ENCODE measurements around the gene CDX1. TPM values are rescaled to one million over a fixed set of nuclear protein-coding genes. Genes with fewer than 3 reads are reported as not detected.

CDX1 gene
- total RNA-seq, 1 donor from 2014 or later = 0.31 TPM

- DNase-seq = no peak
These were observed 17.4 kb downstream of the CDX1 start for GRCh38 chr5:150184006-150184405.

DNA sequence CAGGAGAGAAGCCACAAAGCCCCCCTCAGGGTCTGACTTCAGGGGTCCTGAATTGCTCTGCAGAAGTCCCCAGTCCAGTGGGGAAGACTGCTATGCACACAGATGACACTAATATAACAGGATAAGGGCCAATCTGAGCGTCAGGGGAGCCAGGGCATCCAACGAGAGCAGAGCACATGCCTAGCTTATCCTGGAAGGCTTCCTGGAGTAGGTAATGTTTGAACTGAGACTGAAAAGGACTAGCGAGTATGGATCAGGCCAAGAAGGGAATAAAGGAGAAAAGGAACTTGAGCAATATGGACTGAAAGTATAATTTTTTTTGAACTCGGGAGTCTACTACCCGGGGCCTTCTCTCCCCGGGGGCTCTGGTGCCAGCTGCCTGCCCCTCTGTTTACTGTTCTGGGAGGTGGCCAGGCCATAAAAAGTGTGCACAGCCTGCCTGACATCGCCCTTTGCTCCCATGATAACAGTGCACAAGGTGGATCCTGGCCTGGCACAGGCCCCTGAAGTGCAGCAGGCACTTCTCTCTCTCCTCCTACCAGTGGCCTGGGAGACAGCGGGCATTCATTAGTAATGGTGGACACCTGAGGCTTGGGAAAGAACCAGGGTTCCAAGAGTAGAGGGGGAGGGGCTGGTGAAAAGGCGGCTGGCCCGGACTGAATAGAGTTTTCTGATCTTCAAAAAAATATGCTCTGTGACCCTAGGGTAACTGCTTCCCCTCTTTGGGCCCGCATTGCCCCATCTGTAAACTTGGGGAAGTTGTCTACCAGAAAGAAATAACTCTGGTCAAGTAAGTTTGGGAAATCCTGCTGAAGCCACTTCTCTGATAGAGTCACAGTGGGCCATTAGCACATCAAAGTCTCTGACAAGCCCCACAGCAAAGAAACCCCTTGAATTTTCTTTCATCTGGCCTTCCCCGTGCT is 18.7 kb downstream of the CDX1 start:
- no peak for DNase-seq

DNA sequence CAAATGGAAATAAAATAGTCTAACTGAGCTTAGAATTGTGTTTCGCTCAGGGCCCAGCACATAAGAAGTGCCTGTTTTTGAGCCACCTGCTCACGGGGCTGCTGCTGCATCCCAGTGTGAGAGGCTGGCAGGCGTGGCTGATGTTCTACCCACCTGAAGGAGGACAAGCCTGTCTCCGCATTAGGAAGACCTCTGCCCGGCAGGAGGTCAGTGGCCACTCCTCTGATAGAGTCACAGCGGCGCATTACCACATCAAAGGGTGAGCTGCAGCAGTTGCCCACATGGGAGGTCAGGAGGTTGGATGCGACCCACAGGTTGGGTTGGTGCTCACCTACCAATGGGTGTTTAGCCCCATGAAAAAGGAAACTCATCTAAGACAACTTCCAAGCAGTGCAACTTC is 19.6 kb downstream of the CDX1 start:
- no peak for DNase-seq

GRCh38 chr5:150186897-150187296 is 20.3 kb downstream of the CDX1 start:
- no peak for DNase-seq

DNA sequence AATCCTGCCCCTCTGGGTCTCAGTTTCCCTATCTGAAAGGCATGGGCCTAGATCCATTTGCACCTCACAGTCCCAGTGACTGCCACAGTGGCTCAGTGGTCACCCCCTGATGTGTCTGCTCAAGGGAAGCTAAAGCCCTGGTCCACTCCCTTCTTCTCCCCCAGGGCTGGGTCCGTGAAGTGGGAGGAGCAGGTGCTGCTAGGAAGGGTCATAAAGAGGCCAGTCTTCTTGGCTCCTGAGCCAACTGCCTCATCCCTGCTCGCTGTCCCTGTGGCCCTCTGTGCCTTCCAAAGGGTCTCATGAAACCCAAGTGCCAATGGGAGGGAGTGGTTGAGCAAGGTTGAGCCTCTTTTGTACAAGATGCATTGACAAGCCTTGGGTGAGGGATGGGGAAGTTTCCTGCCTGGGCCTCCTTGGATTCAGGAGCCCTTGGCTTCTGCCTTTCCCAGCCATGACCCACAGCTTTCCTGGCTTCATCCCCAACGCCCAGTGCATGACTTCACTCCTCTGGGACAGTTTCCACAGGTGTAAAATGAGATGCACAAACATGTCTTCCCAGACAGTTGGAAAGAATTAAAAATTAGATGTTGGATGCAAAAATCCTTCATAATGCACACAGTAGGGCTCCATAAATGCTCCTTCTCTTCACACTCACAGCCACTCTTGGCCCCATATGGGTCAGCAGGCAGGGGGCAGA is 21.7 kb downstream of the CDX1 start:
- peak; percentile 48 for DNase-seq

DNA sequence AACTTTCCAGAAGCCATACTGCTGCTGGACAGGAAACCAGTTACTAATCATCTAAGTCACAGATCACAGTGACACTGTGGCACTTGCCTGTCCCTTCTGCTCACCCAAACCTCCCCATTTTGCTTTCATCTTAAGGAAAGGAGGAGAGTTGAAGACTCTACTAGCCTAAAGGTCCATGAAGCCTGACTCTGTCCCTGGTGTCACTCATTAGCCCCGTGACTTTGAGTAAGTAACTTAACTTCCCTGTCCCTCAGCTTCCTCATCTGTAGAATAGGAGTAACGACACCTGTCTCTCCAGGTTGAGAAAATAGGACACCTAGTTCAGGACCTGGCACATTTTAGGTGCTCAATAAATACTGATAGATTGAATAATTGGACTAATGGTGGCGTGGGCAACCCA is 22.7 kb downstream of the CDX1 start:
- no peak for DNase-seq

DNA sequence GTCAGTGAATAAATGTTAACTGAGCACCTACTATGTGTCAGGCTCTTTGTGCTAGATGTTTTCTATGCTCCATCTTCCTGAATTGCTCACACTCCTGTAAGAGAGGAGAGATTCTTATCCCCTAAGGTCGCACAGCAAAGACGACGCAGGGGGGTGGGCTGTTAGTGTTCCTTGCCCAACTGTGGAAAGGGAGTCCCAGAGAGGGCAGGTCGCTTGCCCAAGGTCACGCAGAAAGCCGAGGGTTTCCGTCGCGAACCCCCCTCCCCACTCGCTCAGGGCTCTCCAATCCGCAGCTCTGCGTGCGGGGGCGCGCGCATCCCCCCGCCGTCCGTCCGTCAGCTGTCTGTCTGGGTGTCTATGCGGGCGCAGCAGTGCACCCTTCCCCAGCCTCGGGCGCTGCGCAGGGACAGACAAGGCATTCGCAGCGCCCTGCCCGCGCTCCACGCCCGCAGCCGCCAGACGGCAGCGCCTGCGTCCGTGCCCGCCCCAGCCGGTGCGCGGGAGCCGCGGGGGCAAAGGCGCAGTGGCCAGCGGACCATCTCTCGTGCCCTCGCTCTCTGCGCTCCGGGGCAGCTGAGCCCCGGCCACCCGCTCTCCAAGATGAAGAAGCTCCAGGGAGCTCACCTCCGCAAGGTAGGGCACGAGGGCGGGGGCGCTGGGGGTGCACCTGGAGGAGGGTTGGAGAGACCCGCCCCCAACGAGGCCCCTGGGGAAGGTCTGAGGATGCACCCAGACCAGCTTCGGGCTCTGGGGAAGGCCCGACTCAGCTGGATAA is 23.3 kb downstream of the CDX1 start, which contains the start of gene SLC6A7:
Gene SLC6A7 (plus strand): TSS at position 335 of the 775 bp plus-strand sequence. CDS start 266 bp downstream, at position 601.
- no peak for DNase-seq

DNA sequence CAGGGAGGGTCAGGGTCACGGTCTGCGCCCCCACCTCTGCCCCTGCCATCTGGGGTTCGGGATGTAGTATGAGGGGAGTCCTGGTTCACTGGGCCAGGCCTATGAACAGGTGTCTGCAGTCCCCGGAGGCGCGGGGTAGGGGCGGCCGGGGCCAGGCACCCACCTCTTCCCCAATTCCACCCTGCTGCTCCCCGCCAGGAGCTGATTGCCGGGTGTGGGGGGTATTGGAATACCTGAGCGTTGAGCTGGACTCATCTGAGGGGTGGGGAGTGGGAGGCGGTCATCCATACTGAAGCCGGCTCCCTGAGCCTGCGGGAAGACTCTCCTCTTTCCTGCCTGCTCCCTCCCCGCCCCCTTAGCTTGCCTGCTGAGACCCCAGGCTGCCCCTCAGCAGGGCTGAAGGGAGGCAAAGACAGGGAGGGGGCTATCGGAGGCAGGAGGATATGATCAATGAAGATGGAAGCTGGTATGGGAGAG is 24.0 kb downstream of the CDX1 start:
- no peak for DNase-seq

DNA sequence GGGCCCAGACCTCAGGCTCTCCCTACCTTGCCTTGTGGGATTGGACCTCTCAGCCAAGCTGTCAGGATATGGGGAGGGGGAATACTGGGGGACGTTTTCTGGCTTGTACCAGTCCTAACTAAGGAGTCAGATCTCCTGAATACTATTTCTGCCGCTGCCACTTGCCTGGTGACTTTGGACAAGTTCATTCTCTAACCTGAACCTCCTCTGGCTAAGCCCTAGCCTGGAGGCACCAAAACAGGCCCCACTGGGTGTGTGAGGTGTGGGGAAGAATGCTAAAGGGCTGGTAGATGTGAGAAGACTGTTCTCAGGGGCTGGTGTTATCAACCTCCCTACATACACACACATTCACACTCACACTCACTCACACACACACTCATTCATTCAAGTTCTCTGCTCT is 24.4 kb downstream of the CDX1 start:
- DNase-seq = no peak

DNA sequence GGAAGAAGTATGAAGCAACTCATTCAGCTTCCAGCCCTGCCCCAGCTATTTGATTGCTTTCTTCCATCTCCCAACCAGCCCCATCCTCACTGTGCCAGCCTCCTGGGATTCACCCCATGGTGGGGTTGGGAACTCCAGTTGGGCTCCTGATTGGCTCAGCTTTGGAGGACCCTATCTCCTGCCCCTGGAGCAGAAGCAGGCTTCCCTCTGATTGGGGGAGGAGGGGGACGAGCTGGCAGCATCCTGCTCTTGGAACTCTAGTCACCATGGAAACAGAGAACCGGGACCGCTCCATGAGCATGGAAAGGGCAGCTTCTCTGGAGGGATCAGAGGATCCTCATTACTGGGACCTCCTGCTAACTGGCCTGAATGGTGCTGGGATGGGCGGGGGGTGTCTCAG is 25.9 kb downstream of the CDX1 start:
- DNase-seq = no peak

DNA sequence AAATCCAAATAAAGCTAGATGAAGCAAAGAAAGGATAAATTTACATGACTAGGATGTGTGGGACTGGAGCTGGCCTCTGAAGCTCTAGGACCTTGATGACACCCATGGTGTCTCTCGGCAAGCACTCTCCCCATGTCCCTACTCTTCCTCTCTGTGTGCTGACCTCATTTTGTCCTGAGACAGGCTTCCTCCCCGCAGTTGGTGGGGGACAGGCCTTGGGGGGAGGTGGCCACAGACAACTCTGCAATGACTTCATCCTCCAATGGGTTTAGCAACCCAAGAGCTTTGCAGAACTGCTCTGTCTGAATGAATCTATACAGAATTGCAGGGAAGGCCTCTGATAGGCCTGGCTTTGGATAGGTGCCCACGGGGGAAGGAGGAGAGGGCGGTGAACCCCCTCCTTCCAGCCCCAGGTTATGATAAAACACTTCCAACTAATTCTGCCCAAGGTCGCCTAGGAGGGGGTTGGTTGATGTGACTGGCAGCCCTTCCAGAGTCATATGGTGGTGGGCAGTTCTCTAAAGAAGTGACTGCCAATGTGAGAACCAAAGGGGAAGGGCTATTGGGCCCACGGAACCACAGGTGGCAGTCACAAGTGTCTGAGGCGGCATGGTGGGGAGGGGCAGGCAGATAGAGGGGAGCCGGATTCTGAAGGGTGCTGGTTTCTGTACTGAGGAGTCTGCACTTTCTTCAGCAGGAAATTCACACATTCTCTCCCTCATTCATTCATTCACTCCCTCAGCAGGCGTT is 29.3 kb downstream of the CDX1 start:
- DNase-seq = no peak

GRCh38 chr5:150196514-150196913 is 29.9 kb downstream of the CDX1 start:
- no peak for DNase-seq

DNA sequence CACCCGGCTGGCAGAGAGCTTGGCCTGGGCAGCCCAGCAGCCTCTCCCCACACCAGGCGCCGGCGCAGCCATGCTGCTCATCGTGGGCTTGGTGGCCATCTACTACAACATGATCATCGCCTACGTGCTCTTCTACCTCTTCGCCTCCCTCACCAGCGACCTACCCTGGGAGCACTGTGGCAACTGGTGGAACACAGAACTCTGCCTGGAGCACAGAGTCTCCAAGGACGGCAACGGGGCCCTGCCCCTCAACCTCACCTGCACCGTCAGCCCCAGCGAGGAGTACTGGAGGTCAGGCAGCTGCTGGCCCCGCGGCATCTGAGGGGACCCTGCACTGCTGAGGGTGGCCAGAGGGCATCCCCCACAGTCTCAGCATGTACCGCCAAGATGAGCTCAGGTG is 30.4 kb downstream of the CDX1 start:
- no peak for DNase-seq

DNA sequence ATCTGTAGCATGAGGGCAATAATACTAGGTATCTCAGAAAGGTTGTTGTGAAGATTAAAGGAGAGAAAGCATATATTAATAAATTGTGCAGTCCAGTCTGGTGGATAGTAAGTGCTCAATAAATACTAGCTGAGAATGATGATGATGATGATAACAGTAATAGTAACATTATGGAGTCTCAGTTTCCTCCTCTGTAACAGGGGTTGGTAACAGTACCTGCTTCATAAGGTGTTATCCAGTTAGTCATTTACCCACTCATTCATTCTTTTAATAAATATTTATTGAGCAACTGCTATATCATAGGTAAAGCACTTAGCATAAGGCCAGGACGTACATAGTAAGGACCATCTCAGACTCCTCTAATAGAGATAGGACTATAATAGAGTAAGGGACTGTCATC is 30.9 kb downstream of the CDX1 start:
- no peak for DNase-seq

DNA sequence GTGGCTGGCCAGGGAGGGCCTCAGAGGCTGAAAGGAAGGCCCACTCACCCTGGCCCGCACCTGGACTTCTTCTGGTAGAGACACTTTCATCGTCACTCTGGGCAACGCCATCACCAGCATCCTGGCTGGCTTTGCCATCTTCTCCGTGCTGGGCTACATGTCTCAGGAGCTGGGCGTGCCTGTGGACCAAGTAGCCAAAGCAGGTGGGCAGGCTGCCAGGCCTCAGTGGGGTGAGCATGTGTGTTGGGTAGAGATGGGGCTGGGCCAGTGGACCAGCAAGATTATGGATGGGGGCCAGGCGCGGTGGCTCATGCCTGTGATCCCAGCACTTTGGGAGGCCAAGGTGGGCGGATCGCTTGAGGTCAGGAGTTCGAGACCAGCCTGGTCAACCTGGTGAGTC is 35.9 kb downstream of the CDX1 start:
- DNase-seq = no peak

- DNase-seq = no peak
These were observed 37.4 kb downstream of the CDX1 start for GRCh38 chr5:150203832-150204589.

GRCh38 chr5:150204590-150204960 is 38.0 kb downstream of the CDX1 start:
- DNase-seq = no peak

DNA sequence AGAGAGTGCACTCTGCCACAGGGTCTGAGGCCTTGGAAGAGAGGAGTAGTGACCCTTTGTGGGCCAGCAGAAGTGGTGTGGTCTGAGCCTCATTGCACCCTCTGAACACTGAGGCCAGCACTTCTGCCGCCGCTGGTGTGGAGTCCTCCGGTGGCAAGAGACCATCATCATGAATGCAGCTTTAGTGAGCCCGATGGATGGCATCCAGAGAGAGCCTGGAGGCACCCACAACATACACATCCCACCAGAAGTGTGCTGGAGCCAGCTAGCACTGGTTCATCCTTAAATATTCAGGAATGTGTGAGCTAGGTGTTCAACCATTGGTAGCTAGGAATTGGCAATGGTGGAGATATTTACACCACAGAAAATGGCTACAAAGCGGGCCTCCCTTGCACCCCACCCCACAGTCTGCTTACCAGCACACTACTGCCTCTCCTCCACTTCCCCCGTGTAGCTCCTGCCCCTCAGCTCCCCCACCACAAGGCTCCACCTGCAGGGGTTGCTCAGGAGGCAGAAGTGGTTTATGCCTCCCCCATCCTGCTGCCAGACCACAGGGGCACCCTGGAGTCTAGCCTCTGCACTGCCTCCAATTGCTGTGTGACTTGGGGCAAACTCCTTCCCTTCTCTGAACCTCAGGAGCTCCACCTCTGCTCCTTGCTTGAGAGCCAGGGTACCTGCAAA is 39.7 kb downstream of the CDX1 start:
- no peak for DNase-seq

DNA sequence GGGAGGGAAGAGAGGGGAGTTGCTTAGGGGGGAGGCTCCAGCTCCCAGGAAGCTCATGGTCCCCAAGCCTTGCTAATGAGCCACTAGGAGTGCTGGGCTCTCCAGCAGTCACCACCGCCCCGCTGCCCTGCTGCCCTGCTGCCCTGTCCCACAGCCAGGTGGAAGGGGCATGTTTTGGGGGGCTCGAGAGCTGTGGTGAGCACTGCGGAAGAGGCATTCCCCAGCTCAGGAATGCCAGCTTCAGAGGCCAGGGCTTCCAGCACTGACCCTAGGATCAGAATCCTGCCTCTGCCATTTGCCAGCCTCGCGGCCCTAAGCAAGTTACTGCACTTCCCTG is 40.2 kb downstream of the CDX1 start:
- DNase-seq = no peak
